SIG-M5 (cell line): ENCODE data around the gene EMILIN3.
"Not testable (repeated sequence)": the region's sequence is repeated elsewhere in the genome, so short reads cannot be mapped to it uniquely, and the experiment has no call there.

Experiments
- DNase-seq: peaks from one replicate; lab custom pipeline; 2025; lab: John Stamatoyannopoulos, UW

The EMILIN3 gene

DNA sequence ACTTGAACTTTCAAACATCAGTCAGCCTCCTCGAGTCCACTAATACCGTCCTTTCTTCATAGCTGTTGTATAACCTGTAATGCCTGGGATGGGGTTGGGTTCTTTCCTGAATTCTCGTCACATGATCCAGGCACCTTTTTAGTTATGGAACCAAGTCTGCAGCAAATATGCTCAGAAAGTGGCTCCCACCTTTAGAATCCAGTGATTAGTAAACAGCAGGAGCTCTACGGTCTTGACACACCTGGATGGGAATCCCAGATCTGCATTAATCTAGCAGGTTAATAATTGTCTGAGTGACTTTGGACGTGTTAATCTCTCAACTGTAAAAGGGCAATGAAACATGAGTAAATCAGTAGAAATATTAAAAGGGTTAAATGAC, 48.4 kb downstream of the EMILIN3 start:
- DNase-seq, result no peak

DNA sequence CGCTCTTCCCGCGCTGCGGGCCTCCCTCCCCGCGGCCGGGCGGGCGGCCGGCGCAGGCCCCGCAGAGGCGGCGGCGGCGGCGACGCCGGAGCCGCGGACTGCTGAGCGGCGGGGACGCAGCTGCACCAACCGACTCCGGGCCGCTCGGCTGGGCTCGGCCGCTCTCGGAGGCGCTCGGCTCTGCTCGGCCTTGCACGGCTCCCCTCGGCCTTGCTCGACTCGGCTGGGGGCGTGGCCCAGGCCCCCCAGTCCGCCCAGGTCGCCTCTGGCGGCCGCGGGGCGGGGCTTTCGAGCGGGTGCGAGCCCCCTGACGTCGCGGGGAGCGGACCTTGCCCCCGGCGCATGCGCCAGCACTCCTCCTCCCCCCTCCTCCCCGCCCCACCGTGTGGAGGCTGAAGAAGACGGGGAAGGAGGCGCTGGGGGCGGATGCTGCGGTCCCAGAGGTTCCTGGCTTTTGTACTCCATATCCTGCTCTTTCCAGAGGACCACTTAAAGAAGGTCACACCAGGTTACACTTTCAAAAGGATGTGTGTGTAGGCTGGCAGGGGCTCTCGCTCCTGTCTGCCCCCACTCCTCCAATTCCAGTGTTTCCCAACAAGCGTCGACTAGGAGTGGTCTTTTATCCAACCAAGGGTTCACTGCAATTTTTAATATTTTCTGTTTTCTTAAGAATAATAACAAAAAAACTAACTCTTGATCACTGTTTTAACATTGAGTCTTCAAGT, 48.9 kb downstream of the EMILIN3 start, which contains the start of gene ZHX3:
TSS of gene ZHX3 (minus strand) at position 186 of the 725 bp plus-strand sequence. CDS start 112,815 bp downstream, outside the sequence.
- DNase-seq, result peak; percentile 43

DNA sequence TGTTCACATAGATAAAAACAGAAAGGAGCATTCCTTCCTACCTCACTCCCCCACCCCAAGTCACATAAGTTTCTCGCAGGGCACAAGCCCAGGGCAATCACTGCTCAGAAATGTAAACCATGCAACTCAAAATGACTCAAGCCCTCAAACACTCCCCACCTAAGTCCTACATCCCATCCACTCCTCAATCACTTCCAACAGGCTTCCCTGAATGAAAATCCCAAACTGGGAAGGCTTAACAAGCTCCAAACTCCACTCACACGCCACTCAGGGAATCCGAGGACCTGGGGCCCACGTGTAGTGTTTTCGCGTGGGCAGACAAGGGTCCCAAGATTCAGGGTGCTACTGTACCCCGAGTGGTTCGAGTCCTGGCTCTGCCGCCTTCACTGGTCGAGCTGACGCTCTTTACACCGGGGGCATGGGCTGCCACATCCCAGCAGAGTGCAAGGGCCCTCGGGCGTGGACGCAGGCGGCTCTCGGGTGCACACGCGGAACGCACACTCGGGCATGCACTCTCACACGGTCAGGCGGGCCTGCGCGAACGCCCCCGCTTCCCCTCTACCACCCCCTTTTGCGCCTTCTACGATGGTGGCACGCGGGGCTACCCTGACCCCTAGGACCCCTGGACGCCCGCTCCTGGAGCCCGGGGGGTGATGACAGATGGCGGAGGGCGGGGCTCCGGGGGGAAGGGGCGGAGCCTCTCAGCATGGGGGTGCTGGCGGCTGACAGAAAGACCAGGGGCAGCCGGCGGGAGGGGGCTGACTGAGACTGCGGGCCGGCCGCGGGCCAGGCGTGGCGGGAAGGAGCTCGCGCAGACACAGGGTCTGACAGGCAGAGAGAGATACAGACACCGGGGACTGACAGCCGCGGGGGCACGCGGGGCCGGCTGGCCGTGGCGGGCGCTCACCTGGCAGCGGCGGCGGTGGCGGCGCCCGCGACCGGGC, 49.7 kb downstream of the EMILIN3 start:
- no peak for DNase-seq

DNA sequence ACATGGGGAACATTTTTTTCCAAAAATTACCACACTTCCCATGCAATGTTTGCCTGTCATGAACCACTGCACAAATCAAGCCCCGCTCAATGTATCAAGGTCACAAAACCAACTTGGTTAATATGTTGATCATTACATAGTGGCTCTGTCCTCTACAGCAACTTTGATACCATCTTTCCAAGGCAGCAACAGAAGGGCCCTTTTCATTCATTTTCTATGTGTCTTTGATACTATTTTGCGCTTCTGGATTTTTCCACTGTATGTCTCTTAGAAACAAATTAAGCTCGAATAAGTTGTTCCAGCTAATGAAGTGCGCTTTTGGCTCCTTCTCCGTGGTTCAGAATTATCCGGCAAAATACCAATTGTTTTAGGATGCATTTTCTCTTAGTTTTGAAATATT, 50.6 kb downstream of the EMILIN3 start:
- DNase-seq, result no peak

DNA sequence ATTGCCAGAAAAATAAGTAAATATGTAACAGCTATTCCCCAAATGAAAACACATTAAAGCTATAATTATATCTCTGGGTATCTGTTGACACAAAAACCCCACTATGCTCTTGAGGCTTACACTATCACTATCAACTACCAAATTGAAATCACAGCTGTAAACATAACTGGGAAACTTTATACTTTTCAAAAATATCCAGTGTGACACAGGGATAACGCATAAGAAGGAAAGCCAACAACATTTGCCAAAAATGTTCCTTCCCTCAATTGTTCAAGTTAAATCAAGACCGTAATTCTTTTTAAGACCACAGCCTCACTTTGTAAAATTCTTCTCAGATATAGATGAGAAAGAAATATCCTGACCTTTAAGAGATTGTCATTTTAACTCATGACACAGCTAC, 52.2 kb downstream of the EMILIN3 start:
- no peak for DNase-seq

DNA sequence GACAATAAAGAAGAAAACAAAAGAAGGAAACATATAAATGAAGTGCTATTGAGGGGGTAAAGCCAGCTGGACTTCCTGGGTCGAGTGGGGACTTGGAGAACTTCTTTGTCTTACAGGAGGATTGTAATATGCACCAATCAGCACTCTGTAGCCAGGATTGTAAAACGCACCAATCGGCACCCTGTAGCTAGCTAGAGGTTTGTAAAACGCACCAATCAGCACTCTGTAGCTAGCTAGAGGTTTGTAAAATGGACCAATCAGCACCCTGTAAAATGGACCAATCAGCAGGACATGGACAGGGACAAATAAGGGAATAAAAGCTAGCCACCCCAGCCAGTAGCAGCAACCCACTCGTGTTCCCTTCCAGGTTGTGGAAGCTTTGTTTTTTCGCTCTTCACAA, 54.6 kb downstream of the EMILIN3 start:
- not testable (repeated sequence) for DNase-seq
